MM.1S (cell line): ENCODE results near the gene ING5.

ENCODE experiments used
- EZH2 ChIP-seq: fragments of 300-600 bp; sonication (generic); optimal IDR thresholded peaks from 2 replicates; pipeline ENCODE3; 2017; ENCODE audit warnings: low read depth, mild to moderate bottlenecking, antibody characterized with exemption, low read length, mixed read lengths
- TF ChIP-seq, protein P1 (sequence below): fragments of 300-600 bp; sonication (generic); IDR thresholded peaks from 2 replicates; pipeline ENCODE4 v1.5.1; 2016; ENCODE audit warnings: antibody characterized with exemption, low read length, mixed read lengths

DNA sequence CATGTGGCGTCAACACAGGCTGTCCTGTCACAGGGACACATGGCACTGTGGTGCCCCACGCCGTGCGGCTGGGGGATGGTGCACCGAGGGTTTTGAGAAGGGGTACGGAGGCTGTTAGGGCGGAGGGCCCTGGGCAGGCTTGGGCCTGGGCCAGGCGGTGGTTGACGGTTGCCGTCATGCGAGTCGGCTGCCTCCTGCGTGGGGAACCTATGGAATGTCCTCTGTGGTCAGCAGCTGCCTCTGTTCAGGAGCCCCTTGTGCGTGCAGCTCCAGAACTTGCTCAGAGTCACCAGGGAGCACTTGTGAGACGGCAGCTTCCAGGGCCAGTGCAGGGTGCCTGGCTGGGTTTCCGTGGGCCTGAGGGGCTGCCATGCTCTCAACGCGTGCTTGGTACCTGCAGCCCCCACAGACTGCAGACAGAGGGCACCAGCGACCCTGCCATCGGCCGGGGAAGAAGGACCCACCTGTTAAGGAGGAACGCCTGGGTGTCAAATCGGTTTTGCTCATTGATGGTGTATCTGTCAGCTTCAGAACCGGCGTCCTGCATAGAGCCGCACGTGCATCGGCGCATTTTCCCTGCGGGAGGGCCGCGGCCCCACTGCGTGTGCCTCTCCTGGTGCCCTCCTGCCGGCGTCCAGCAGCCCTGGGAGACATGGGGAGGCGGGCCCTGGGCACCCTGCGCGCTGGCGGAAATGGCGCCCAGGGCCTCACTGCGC is 22.6 kb downstream of the ING5 start:
- TF ChIP-seq, protein P1, sequence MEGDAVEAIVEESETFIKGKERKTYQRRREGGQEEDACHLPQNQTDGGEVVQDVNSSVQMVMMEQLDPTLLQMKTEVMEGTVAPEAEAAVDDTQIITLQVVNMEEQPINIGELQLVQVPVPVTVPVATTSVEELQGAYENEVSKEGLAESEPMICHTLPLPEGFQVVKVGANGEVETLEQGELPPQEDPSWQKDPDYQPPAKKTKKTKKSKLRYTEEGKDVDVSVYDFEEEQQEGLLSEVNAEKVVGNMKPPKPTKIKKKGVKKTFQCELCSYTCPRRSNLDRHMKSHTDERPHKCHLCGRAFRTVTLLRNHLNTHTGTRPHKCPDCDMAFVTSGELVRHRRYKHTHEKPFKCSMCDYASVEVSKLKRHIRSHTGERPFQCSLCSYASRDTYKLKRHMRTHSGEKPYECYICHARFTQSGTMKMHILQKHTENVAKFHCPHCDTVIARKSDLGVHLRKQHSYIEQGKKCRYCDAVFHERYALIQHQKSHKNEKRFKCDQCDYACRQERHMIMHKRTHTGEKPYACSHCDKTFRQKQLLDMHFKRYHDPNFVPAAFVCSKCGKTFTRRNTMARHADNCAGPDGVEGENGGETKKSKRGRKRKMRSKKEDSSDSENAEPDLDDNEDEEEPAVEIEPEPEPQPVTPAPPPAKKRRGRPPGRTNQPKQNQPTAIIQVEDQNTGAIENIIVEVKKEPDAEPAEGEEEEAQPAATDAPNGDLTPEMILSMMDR, result no peak
- TF ChIP-seq EZH2, result no peak
